GM12892 (cell line): Measurements from ENCODE around the gene CAPSL.

Source experiments
- POLR2A ChIP-seq: IDR thresholded peaks from 2 replicates; pipeline ENCODE4 v1.6.1; 2011; ENCODE audit warnings: low read depth, low read length, control low read depth
- TAF1 ChIP-seq: IDR thresholded peaks from 2 replicates; pipeline ENCODE4 v1.6.1; 2011; ENCODE audit warnings: low read depth, mild to moderate bottlenecking, control low read depth, low read length, borderline replicate concordance

GRCh38 chr5:35904443-35905132, 33.8 kb downstream of the CAPSL start:
- no peak for TF ChIP-seq POLR2A
- TF ChIP-seq TAF1, result no peak
